Measurements from ENCODE around the gene TASP1.

TASP1 gene

GRCh38 chr20:13543783-13544182 is 94.9 kb downstream of the TASP1 start:
- TF ChIP-seq CTCF (IDR thresholded peaks at IDR 0.05) = no peak

- TF ChIP-seq CTCF (IDR thresholded peaks at IDR 0.05) = no peak
Observed at GRCh38 chr20:13535627-13536026, 103.1 kb downstream of the TASP1 start.

DNA sequence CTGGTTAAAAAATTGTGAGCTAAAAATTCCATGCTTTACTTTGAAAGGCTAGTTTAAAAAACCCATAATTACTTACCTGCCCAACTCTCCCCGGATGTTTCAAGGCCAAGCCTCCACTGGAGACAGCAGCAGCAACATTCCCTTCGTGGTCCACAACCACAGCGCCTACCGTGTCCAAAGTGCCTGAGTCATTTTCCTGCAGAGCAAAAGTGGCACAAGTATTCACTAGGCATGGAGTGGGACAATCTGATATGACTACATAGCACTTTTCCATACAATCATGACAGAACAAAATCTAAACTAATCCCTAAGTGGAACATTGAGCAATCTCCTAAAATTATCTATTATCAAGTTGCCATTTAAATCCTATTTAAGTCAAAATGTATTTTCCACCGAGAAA is 104.8 kb downstream of the TASP1 start:
- TF ChIP-seq CTCF (IDR thresholded peaks at IDR 0.05) = no peak

GRCh38 chr20:13530146-13530545 is 108.6 kb downstream of the TASP1 start:
- no peak for TF ChIP-seq CTCF (IDR thresholded peaks at IDR 0.05)

- no peak for TF ChIP-seq CTCF (IDR thresholded peaks at IDR 0.05)
Observed at GRCh38 chr20:13526551-13526950, 112.2 kb downstream of the TASP1 start.

GRCh38 chr20:13525225-13525940 is 113.3 kb downstream of the TASP1 start:
- no peak for TF ChIP-seq CTCF (IDR thresholded peaks at IDR 0.05)

- no peak for TF ChIP-seq CTCF (IDR thresholded peaks at IDR 0.05)
Observed at GRCh38 chr20:13524339-13524738, 114.4 kb downstream of the TASP1 start.

- no peak for TF ChIP-seq CTCF (IDR thresholded peaks at IDR 0.05)
Observed at GRCh38 chr20:13517831-13518230, 120.9 kb downstream of the TASP1 start.
